ENCODE measurements around the gene YIPF2.
"Not testable (repeated sequence)": the region's sequence is repeated elsewhere in the genome, so short reads cannot be mapped to it uniquely, and the experiment has no call there.

Gene YIPF2

GRCh38 chr19:10941649-10942048, 13.2 kb upstream of the YIPF2 start:
- not testable (repeated sequence) for DNase-seq (ENCODE audit: low read depth, low spot score)

- no peak for DNase-seq (ENCODE audit: low read depth, low spot score)
Observed at GRCh38 chr19:10936661-10937084, 8.2 kb upstream of the YIPF2 start.

GRCh38 chr19:10935371-10936059, 7.1 kb upstream of the YIPF2 start:
- DNase-seq (ENCODE audit: low read depth, low spot score), result no peak

- DNase-seq (ENCODE audit: low read depth, low spot score), result no peak
Observed at GRCh38 chr19:10929402-10929794, 959 bp upstream of the YIPF2 start.

- no peak for DNase-seq (ENCODE audit: low read depth, low spot score)
Observed at GRCh38 chr19:10927730-10928562, 493 bp downstream of the YIPF2 start.

GRCh38 chr19:10924597-10924996, 3.8 kb downstream of the YIPF2 start:
- no peak for DNase-seq (ENCODE audit: low read depth, low spot score)

- DNase-seq (ENCODE audit: low read depth, low spot score), result no peak
Observed at GRCh38 chr19:10923260-10924112, 5.0 kb downstream of the YIPF2 start.

- DNase-seq (ENCODE audit: low read depth, low spot score), result no peak
Observed at GRCh38 chr19:10922638-10923014, 5.8 kb downstream of the YIPF2 start.

- no peak for DNase-seq (ENCODE audit: low read depth, low spot score)
Observed at GRCh38 chr19:10921910-10922637, 6.4 kb downstream of the YIPF2 start.

- no peak for DNase-seq (ENCODE audit: low read depth, low spot score)
Observed at GRCh38 chr19:10921199-10921909, 7.1 kb downstream of the YIPF2 start.

GRCh38 chr19:10920781-10921180, 7.7 kb downstream of the YIPF2 start:
- no peak for DNase-seq (ENCODE audit: low read depth, low spot score)

- no peak for DNase-seq (ENCODE audit: low read depth, low spot score)
Observed at GRCh38 chr19:10920288-10920655, 8.2 kb downstream of the YIPF2 start.

- no peak for DNase-seq (ENCODE audit: low read depth, low spot score)
Observed at GRCh38 chr19:10919352-10920287, 8.8 kb downstream of the YIPF2 start.

- DNase-seq (ENCODE audit: low read depth, low spot score), result no peak
Observed at GRCh38 chr19:10918359-10918758, 10.1 kb downstream of the YIPF2 start.

GRCh38 chr19:10916602-10917001, 11.8 kb downstream of the YIPF2 start:
- DNase-seq (ENCODE audit: low read depth, low spot score), result no peak

- no peak for DNase-seq (ENCODE audit: low read depth, low spot score)
Observed at GRCh38 chr19:10915130-10916091, 13.0 kb downstream of the YIPF2 start.

GRCh38 chr19:10913716-10914340, 14.6 kb downstream of the YIPF2 start:
- no peak for DNase-seq (ENCODE audit: low read depth, low spot score)

GRCh38 chr19:10912619-10913018, 15.8 kb downstream of the YIPF2 start:
- no peak for DNase-seq (ENCODE audit: low read depth, low spot score)
